MG63 (cell line): ENCODE measurements around the gene CNDP2. TPM values are rescaled to one million over a fixed set of nuclear protein-coding genes. Genes with fewer than 3 reads are reported as not detected.
"Not testable (repeated sequence)": the region's sequence is repeated elsewhere in the genome, so short reads cannot be mapped to it uniquely, and the experiment has no call there.

Experiments used
- DNase-seq: peaks from one replicate; pipeline ENCODE4 v3.0.0-alpha.2; 2020
- H3K27me3 ChIP-seq: fragments of 250-450 bp; sonication (Bioruptor Pico); 2 replicates; pipeline ENCODE4 v1.5.1; 2020; ENCODE audit warnings: mild to moderate bottlenecking, moderate library complexity
- H3K36me3 ChIP-seq: fragments of 250-450 bp; sonication (Bioruptor Pico); 2 replicates; pipeline ENCODE4 v1.5.1; 2020; ENCODE audit warnings: mild to moderate bottlenecking, moderate library complexity
- H3K4me3 ChIP-seq: fragments of 250-450 bp; sonication (Bioruptor Pico); 2 replicates; pipeline ENCODE4 v1.5.1; 2020; ENCODE audit warnings: mild to moderate bottlenecking, moderate library complexity
- H3K9me3 ChIP-seq: fragments of 250-450 bp; sonication (Bioruptor Pico); 2 replicates; pipeline ENCODE4 v1.5.1; 2020; ENCODE audit warnings: mild to moderate bottlenecking, moderate library complexity
- total RNA-seq: library from RNA; depleted of rRNA; stranded (reverse); fragments of >200 nt; shearing (Covaris generic); gene quantifications from 2 replicates; pipeline ENCODE4 v1.2.3, GENCODE V29; 2014; ENCODE audit warnings: low replicate concordance; rRNA removed

The CNDP2 gene
- total RNA-seq, 1 experiment from 2014 or later, result 38.8 TPM

GRCh38 chr18:74562131-74562730 lies 66.1 kb downstream of the CNDP2 start:
- H3K4me3 ChIP-seq, result no peak overlapping the region
- H3K9me3 ChIP-seq, result no peaks in the 10 kb centered on the region
- no peak for DNase-seq

DNA sequence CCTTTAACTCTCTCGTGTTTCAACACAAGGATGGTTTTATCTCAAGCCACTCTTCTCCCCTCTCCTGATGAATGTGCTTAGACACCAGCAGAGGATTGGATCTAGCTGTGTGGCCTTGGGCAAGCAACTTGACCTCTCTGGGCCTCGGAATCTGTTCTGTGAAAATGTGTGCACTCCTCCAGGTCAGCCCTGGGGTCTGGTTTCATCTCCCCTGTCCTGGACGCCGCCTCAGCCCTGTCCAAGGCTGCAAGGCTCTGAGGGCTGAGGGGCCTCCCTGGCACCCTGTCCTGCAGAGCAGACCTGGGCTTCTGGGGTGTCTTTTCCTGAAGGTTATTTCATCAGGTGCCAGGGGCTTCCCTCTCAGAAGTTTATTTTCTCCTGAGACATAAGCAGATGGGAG lies 66.6 kb downstream of the CNDP2 start:
- H3K27me3 ChIP-seq, result no peaks in the 10 kb centered on the region
- no peaks in the 10 kb centered on the region for H3K36me3 ChIP-seq
- no peak for DNase-seq
- no peak overlapping the region for H3K4me3 ChIP-seq
- no peaks in the 10 kb centered on the region for H3K9me3 ChIP-seq

More at GRCh38 chr18:74562131-74562730, 66.1 kb downstream of the CNDP2 start:
- Histone ChIP-seq H3K36me3 (no peaks in the 10 kb centered on the region), H3K27me3 (no peaks in the 10 kb centered on the region)

GRCh38 chr18:74563999-74564398 lies 67.8 kb downstream of the CNDP2 start:
- Histone ChIP-seq H3K9me3 (no peaks in the 10 kb centered on the region), H3K4me3 (no peak overlapping the region), H3K27me3 (no peaks in the 10 kb centered on the region), H3K36me3 (no peaks in the 10 kb centered on the region)
- no peak for DNase-seq

DNA sequence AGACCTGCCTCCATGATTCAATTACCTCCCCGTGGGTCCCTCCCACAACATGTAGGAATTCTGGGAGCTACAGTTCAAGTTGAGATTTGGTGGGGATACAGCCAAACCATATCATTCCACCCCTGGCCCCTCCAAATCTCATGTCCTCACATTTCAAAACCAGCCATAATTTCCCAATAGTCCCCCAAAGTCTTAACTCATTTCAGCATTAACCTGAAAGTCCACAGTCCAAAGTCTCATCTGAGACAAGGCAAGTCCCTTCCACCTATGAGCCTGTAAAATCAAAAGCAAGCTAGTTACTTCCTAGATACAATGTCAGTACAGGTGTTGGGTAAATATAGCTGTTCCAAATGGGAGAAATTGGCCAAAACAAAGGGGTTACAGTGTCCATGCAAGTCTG lies 69.0 kb downstream of the CNDP2 start:
- not testable (repeated sequence) for H3K36me3 ChIP-seq, H3K27me3 ChIP-seq, H3K4me3 ChIP-seq, H3K9me3 ChIP-seq, DNase-seq

DNA sequence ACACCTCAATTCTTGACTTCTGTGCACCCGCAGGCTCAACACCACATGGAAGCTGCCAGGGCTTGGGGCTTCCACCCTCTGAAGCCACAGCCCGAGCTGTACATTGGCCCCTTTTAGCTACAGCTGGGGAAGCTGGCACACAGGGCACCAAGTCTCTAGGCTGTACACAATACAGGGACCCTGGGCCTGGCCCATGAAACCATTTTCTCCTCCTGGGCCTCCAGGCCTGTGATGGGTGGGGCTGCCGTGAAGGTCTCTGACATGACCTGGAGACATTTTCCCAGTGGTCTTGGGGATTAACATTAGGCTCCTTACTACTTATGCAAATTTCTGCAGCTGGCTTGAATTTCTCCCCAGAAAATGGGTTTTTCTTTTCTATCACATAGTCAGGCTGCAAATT lies 69.8 kb downstream of the CNDP2 start:
- H3K4me3 ChIP-seq, result not testable (repeated sequence)

DNA sequence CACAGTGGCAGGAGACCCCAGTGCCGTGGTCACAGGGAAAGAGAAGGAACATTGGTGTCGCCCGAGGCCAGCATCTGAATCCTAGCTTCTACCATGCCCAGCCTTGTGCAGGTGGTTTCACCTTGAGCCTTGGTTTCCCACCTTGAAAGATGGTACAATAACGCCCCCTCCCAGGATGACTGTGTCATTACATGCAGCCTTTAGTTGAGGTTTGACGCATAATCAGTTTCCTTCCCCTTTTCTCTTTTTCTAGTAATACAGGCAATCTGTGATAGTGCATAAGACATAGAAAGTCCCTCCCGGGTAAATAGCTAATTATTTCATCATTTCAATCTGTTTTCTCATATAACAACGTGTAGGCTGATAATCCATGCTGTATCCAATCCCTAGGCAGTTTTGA lies 71.7 kb downstream of the CNDP2 start:
- Histone ChIP-seq H3K9me3 (no peaks in the 10 kb centered on the region), H3K27me3 (0 out of 2 replicates have a peak, but pooled peaks cover 3% of the 10 kb centered on the region), H3K4me3 (no peak overlapping the region), H3K36me3 (no peaks in the 10 kb centered on the region)
- DNase-seq, result no peak

More for the DNA sequence above, 69.8 kb downstream of the CNDP2 start:
- H3K36me3 ChIP-seq, DNase-seq, H3K9me3 ChIP-seq, H3K27me3 ChIP-seq: not testable (repeated sequence)

DNA sequence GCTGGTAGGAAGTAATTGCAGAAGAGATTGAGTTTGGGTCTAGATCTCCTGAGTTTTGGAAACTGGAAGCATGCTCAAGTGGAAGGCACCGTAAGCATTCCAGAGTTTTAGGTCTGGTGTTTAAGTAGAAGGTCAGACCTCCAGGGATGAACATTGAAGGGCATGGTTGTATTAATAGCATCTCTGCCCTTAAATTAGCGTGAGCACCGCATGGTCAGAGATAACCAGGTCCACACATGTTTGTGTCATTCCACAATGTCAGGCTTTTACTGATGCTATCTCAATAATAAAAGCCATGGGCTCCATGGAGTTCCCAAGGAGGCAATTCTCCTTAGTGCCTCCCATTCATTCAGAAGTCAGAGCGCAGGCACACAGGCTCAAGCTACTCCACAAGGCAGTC lies 73.2 kb downstream of the CNDP2 start:
- no peak for DNase-seq
- Histone ChIP-seq H3K9me3 (no peaks in the 10 kb centered on the region), H3K27me3 (0 out of 2 replicates have a peak, but pooled peaks cover 3% of the 10 kb centered on the region), H3K36me3 (no peaks in the 10 kb centered on the region), H3K4me3 (no peak overlapping the region)

DNA sequence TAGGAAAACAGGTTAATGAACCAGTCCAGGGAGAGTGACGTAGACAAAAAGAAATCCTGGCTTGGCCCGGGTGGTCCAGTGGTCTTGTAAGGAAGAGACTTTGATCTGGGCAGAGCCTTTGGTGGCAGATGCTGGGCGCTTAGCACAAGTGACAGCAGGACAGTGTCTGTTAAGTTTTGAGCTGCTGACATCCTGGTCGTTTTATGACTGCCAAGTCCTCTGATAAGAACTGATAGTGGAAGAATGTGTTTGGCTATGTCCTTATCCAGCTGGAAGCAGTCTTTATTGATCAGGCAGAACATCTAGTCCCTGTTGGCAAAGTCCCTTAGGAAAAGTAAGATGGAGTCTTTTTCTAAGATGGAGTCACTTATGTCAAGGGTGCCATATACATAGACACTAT lies 74.1 kb downstream of the CNDP2 start:
- Histone ChIP-seq H3K4me3 (no peak overlapping the region), H3K27me3 (0 out of 2 replicates have a peak, but pooled peaks cover 3% of the 10 kb centered on the region), H3K9me3 (no peaks in the 10 kb centered on the region), H3K36me3 (no peaks in the 10 kb centered on the region)
- no peak for DNase-seq

GRCh38 chr18:74571895-74572680 lies 75.9 kb downstream of the CNDP2 start:
- Histone ChIP-seq H3K4me3 (no peak overlapping the region), H3K9me3 (no peaks in the 10 kb centered on the region), H3K36me3 (no peaks in the 10 kb centered on the region), H3K27me3 (0 out of 2 replicates have a peak, but pooled peaks cover 3% of the 10 kb centered on the region)
- DNase-seq, result no peak

DNA sequence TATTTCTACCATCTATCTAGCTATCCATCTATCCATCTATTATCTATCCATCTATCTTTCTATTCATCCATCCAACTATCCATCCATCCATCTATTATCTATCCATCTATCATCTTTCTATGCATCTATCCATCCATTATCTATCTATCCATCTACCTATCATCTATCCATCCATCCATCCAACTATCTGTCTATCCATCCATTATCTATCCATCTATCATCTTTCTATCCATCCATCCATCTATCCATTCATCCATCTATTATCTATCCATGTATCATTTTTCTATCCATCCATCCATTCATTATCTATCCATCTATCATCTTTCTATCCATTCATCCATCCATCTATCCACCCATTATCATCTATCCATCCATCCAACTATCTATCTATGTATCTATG lies 76.9 kb downstream of the CNDP2 start:
- DNase-seq, result no peak
- Histone ChIP-seq H3K4me3 (no peak overlapping the region), H3K9me3 (no peaks in the 10 kb centered on the region), H3K27me3 (0 out of 2 replicates have a peak, but pooled peaks cover 3% of the 10 kb centered on the region), H3K36me3 (no peaks in the 10 kb centered on the region)

Other genes with a start within 250 kb of the CNDP2 start
- not detected in 2 replicates for gene CYB5A, start 204.4 kb upstream of the CNDP2 start, total RNA-seq
- not detected in 2 replicates for gene C18orf63, start 180.5 kb upstream of the CNDP2 start, total RNA-seq
- 0.30 TPM in 1 of 2 replicates, not detected in the other for gene DIPK1C, start 39.1 kb upstream of the CNDP2 start, total RNA-seq
- gene CNDP1, start 38.1 kb downstream of the CNDP2 start, total RNA-seq, result not detected in 2 replicates
- gene ZNF407, start 101.5 kb downstream of the CNDP2 start, total RNA-seq, result 3.7 and 4.4 TPM in 2 replicates